GM12873 (cell line): ENCODE measurements around the gene SCLT1.

Experiments
- TF ChIP-seq, protein P1 (sequence below): IDR thresholded peaks from 2 replicates; pipeline ENCODE4 v1.5.1; 2012; ENCODE audit warnings: low read depth, mild to moderate bottlenecking, moderate library complexity, low read length, control low read depth; ENCODE audit not compliant: insufficient read depth; ENCODE audit errors: missing control alignments

SCLT1 gene

DNA sequence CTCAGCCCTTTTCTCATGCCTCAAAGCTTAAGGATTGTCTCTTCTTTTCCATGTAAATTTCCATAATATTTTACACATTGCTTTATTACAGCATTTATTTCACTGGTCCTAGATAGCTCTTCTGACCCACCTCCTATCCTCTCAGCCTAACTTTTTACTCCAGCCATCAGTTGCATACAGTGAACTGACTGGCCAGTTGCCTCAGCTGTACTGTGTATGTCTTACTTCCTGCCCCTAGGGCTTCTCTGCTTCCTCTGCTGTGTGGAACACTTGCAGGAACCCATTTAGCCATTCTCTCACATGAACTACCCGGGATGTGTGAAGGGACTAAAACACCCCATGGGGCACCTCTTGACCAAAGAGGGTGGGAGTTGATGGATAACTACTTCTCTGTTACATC lies 20.6 kb upstream of the SCLT1 start:
- TF ChIP-seq, protein P1, sequence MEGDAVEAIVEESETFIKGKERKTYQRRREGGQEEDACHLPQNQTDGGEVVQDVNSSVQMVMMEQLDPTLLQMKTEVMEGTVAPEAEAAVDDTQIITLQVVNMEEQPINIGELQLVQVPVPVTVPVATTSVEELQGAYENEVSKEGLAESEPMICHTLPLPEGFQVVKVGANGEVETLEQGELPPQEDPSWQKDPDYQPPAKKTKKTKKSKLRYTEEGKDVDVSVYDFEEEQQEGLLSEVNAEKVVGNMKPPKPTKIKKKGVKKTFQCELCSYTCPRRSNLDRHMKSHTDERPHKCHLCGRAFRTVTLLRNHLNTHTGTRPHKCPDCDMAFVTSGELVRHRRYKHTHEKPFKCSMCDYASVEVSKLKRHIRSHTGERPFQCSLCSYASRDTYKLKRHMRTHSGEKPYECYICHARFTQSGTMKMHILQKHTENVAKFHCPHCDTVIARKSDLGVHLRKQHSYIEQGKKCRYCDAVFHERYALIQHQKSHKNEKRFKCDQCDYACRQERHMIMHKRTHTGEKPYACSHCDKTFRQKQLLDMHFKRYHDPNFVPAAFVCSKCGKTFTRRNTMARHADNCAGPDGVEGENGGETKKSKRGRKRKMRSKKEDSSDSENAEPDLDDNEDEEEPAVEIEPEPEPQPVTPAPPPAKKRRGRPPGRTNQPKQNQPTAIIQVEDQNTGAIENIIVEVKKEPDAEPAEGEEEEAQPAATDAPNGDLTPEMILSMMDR: no peak

DNA sequence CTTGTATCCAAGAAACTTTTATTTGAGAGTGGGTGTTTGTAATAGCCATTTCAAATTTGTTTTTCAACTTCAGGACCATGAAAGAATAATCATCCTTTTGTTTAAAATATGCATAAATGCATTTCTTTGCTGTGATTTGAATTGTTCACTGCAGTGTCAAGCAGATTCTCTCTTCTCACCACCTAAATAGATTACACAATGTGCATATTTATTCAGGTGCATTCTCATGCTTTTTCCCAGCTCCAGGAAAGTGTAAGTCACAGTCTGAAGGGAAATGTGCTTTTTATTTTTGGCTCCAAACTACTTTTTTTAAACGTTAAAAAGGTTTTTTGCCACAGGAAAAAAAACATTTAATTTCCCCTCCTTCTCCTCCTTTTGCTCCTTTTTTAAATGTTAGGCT lies 20.1 kb upstream of the SCLT1 start:
- TF ChIP-seq, protein P1: no peak

DNA sequence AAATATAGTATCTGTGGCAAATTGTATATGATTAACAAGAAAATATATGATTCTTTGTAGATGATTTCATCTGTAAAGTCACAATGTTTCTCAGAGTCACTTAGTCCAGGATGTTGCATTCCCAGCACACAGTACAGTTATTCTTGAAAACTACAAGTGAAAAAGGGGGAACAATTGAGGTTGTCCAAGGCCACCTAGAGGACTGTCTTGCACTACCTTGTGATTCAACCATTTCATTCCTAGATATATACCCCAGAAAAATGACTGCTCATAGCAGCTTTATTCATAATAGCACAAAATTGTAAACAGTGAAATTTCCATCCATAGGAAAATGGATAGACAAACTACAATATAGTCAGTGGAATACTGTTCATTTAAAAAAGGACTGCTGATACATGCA lies 18.6 kb upstream of the SCLT1 start:
- TF ChIP-seq, protein P1: no peak

DNA sequence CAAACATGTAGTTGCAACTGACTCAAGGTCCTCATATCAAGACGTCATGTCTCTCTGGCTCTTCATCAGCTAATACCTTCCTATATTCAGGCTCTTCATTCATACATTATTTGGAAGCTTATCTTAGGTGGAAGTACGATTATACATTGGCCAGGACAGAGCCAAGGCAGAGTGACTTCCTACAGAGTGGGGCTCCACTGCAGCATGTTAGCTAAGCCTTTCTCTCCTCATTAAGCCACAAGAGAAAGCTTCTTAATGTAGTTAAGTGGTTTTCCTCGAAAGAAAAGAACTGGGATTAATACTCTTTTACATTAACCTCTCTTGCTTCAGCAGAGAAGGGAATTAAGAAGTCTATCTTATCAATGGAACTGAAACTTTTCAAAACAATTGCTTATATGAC lies 17.6 kb upstream of the SCLT1 start:
- TF ChIP-seq, protein P1: no peak

DNA sequence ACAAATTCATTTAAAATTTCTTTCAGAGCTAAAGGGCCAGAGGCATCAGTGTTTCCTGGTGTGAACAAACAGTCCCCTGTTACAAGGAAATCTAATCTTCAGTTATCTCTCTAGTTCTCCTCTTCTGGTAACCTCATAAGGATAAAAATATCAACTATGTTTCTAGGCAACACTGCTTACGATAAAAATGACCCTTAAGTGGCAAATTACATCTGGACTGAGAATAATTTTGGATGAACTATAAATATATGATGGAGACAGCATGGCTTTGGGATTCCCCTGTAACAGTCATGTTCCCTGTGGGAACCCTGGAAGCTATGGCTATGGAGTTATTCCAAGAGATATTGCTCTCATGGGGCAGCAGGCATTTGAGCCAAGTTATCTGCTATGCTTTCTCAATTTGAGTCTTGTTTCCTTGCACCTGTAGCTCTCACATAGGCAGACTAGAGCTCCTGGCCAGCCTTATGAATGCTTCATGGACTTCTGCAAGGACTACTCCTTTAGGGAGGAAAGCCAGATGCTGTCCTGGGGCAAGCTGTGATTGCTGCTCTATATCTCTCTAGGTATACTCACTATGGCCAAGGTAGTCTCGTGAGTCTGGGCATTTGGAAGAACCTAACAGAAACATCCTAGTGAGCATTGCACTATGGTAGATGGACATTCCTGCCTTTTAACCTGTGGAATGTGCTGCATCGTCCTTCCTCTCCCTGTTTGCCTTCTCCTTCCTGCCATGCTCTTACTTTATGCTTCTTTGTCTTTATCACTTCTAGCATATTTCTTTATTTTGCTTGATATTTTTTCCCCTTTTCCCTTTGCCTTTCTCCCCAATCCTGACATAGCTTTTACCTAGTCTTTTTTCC lies 16.9 kb upstream of the SCLT1 start:
- TF ChIP-seq, protein P1: no peak

DNA sequence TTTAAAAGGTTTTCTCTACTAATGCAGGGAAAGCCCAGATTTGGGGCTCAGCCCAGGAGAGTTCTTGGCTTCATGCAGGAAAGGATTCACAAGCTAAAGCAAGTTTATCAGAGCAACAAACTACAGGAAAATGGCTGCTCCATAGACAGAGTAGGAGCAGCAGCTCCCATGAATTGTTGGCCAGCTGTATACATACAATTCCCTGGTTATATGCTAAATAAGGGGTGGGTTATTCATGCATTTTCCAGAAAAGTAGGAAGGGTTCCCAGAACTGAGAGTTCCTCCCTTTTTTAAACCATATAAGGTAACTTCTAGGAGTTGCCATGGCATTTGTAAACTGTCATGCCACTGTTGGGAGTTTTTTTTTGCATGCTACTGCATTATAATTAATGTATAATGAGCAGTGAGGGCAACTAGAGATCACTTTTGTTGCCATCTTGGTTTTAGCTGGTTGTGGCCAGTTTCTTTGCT lies 5.2 kb upstream of the SCLT1 start:
- TF ChIP-seq, protein P1: no peak

DNA sequence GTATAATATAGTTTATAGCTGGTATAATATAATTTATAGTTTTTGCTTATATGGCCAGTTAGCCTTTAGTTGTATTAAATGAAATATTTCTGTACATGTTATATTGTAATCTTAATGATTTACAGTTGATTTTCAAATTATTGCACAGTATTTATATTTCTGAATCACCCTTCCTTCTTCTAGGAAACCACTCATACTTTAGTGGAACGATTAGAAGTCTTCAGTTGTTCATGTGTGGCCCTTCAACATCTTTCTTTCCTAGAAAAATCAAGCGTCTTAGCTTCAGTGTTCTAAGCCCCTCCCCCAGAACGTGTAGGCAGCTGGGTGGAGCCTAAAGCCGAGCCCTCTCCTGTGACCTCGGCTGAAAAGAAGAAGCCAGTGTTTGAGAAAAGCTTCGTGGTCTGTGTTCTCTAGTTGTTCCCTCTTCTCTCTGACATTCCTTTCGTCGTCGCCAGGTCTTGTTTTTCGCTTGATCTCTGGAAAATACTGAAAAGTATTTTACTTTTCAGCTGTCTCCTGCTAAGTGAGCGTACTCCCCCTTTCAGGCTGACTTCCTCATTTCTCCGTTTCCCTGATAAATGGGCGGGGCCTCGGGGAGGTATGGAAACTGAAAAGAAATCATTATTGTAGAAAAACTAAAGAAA lies 2.6 kb upstream of the SCLT1 start, which contains the start of gene C4orf33:
TSS of gene C4orf33 (plus strand) at position 342 of the 644 bp plus-strand sequence. CDS start 6,459 bp downstream, outside the sequence.
- TF ChIP-seq, protein P1: no peak
